Kidney epithelial cell (primary cell): ENCODE data around the gene MMP12. TPM values are rescaled to one million over a fixed set of nuclear protein-coding genes. Genes with fewer than 3 reads are reported as not detected.

Experiments used
- DNase-seq: peaks from one replicate; pipeline ENCODE4 v3.0.0-alpha.2; 2010; ENCODE audit warnings: low read depth
- H3K27me3 ChIP-seq: 2 replicates; pipeline ENCODE4 v1.6.0; 2011; ENCODE audit warnings: low read length; ENCODE audit not compliant: control insufficient read depth, insufficient read depth
- H3K36me3 ChIP-seq: 2 replicates; pipeline ENCODE4 v1.5.1; 2011; ENCODE audit warnings: low read length; ENCODE audit not compliant: control insufficient read depth, insufficient read depth
- H3K4me3 ChIP-seq: 2 replicates; pipeline ENCODE4 v1.5.1; 2011; ENCODE audit warnings: low read depth, mild to moderate bottlenecking, control low read depth, low read length
- CTCF ChIP-seq: IDR thresholded peaks from 2 replicates; pipeline ENCODE4 v1.5.1; 2011; ENCODE audit warnings: mild to moderate bottlenecking, moderate library complexity, low read length, control low read depth, inconsistent platforms; ENCODE audit not compliant: insufficient read depth, poor library complexity, severe bottlenecking
- total RNA-seq: library from RNA; depleted of rRNA; stranded (reverse); fragments of >200 nt; gene quantifications from 2 replicates; pipeline ENCODE4 v1.2.3, GENCODE V29; 2015

The MMP12 gene
- total RNA-seq, 1 donor from 2014 or later: not detected

- DNase-seq: no peak
- TF ChIP-seq CTCF: no peak
- Histone ChIP-seq H3K4me3 (no peak within 1 kb of the TSS), H3K27me3 (no peaks in the 10 kb centered on the region), H3K36me3 (no peaks in the 10 kb centered on the region)
Observed at GRCh38 chr11:102843489-102843888, 31.3 kb downstream of the MMP12 start, which contains the start of gene MMP3. TSS of gene MMP3 (minus strand) at chr11:102843609. CDS start at chr11:102843546, 63 bp downstream.

- TF ChIP-seq CTCF: no peak
- Histone ChIP-seq H3K4me3 (no peak overlapping the region), H3K27me3 (no peaks in the 10 kb centered on the region), H3K36me3 (no peaks in the 10 kb centered on the region)
- no peak for DNase-seq
Observed at GRCh38 chr11:102842930-102843329, 31.9 kb downstream of the MMP12 start.

GRCh38 chr11:102840018-102840417 lies 34.8 kb downstream of the MMP12 start:
- Histone ChIP-seq H3K4me3 (no peak overlapping the region), H3K36me3 (no peaks in the 10 kb centered on the region), H3K27me3 (no peaks in the 10 kb centered on the region)
- DNase-seq: no peak
- TF ChIP-seq CTCF: no peak

GRCh38 chr11:102837646-102838045 lies 37.1 kb downstream of the MMP12 start:
- no peak for TF ChIP-seq CTCF
- Histone ChIP-seq H3K27me3 (no peaks in the 10 kb centered on the region), H3K36me3 (no peaks in the 10 kb centered on the region), H3K4me3 (no peak overlapping the region)
- no peak for DNase-seq

GRCh38 chr11:102837156-102837555 lies 37.6 kb downstream of the MMP12 start:
- DNase-seq: no peak
- H3K36me3 ChIP-seq: no peaks in the 10 kb centered on the region
- no peak for TF ChIP-seq CTCF
- H3K27me3 ChIP-seq: no peaks in the 10 kb centered on the region
- H3K4me3 ChIP-seq: no peak overlapping the region

GRCh38 chr11:102836290-102836875 lies 38.4 kb downstream of the MMP12 start:
- no peak for DNase-seq
- Histone ChIP-seq H3K36me3 (no peaks in the 10 kb centered on the region), H3K27me3 (no peaks in the 10 kb centered on the region), H3K4me3 (no peak overlapping the region)
- no peak for TF ChIP-seq CTCF
